Neuron (in vitro differentiated cells): Measurements from ENCODE around the gene PRAMEF15.
"Not testable (repeated sequence)": the region's sequence is repeated elsewhere in the genome, so short reads cannot be mapped to it uniquely, and the experiment has no call there.

Source experiments
- H2AFZ ChIP-seq: one replicate; pipeline ENCODE4 v1.6.1; 2013; ENCODE audit warnings: low read depth, mild to moderate bottlenecking, inconsistent platforms, low read length, moderate library complexity
- H3K27me3 ChIP-seq: one replicate; pipeline ENCODE4 v1.6.1; 2013; ENCODE audit warnings: low read length; ENCODE audit not compliant: insufficient read depth
- H3K36me3 ChIP-seq: one replicate; pipeline ENCODE4 v1.6.1; 2013; ENCODE audit warnings: low read length; ENCODE audit not compliant: insufficient read depth
- H3K4me1 ChIP-seq: one replicate; pipeline ENCODE4 v1.6.1; 2013; ENCODE audit warnings: low read length; ENCODE audit not compliant: insufficient read depth
- H3K4me3 ChIP-seq: 2 replicates; pipeline ENCODE4 v1.5.1; 2013; ENCODE audit warnings: mild to moderate bottlenecking, low read length, moderate library complexity
- H3K9me3 ChIP-seq: one replicate; pipeline ENCODE4 v1.6.1; 2013; ENCODE audit warnings: low read length

The PRAMEF15 gene

DNA sequence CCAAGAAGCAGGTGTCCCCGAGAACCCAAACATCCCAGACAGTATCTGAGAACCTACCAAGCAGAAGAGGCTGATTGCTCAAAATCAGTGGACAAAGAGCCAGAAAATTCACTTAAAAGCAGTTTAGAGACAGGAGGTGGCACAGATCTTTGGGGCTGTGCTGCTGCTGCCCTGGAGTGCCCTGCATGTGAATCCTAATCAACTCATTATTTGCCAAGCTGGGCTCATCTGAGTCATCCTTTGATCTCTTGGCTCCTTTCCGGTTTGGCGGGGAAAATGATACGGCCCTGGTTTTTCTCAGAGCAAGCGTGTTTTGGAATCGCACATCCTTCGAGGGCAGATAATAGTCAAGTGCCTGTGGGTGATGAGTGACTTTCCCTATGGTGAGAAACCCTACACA, 47.0 kb downstream of the PRAMEF15 start:
- not testable (repeated sequence) for H3K27me3 ChIP-seq, H3K9me3 ChIP-seq, H3K4me3 ChIP-seq, H2AFZ ChIP-seq, H3K4me1 ChIP-seq, H3K36me3 ChIP-seq

DNA sequence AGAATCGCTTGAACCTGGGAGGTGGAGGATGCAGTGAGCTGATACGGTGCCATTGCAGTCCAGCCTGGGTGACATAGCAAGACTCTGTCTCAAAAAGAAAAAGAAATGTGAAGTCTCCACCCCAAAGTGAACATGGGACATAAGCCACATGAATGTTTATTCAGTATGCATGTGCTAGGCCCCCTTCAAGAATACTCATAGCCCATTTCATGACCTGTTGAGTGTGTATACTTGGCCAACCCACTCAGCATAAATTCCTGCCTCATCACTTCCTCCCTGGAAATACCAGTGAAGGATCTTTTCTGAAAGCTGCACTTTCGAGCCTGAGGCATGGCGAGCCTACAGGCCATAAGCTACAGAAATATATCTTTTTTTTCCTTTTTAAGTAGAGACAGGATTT, 49.5 kb downstream of the PRAMEF15 start:
- H3K4me3 ChIP-seq, H3K4me1 ChIP-seq, H2AFZ ChIP-seq, H3K9me3 ChIP-seq, H3K36me3 ChIP-seq, H3K27me3 ChIP-seq: not testable (repeated sequence)

- H3K4me1 ChIP-seq, H3K4me3 ChIP-seq, H3K9me3 ChIP-seq, H3K36me3 ChIP-seq, H3K27me3 ChIP-seq, H2AFZ ChIP-seq: not testable (repeated sequence)
These were observed 51.2 kb downstream of the PRAMEF15 start for GRCh38 chr1:13366536-13366935.

DNA sequence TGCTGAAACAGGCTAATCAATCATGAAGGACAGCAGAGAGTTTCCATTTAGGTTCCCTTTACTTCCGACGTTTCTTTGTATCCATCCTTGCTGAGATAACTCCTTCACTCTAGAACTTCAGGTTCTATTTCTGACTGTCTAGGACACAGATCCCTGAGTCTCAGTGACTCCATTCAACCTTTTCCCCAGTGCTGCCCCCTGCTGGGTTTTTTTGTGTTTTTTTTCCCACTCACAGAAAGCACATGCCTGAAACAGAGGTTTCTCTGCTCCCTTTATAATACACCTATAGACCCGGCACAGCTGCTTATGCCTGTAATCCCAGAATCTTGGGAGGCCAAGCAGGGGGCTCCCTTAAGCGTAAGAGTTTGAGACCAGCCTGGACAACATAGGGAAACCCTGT, 53.2 kb downstream of the PRAMEF15 start:
- not testable (repeated sequence) for H2AFZ ChIP-seq, H3K4me1 ChIP-seq, H3K27me3 ChIP-seq, H3K36me3 ChIP-seq, H3K9me3 ChIP-seq, H3K4me3 ChIP-seq
